Lower leg skin (tissue), 4 donors: ENCODE measurements around the gene TRABD2A. TPM values are rescaled to one million over a fixed set of nuclear protein-coding genes. Genes with fewer than 3 reads are reported as not detected.
"Not testable (repeated sequence)": the region's sequence is repeated elsewhere in the genome, so short reads cannot be mapped to it uniquely, and the experiment has no call there.

Source experiments
- DNase-seq, 2 donors: peaks; one replicate each; pipeline ENCODE4 v3.0.0-alpha.2; 2019; ENCODE audit warnings: low spot score in 2 of 2
- H3K4me3 ChIP-seq: fragments of 200-600 bp; sonication (generic); 2 replicates; pipeline ENCODE4 v1.5.1; 2017; ENCODE audit warnings: mild to moderate bottlenecking, low read depth; ENCODE audit not compliant: poor library complexity, severe bottlenecking
- POLR2A ChIP-seq, 2 donors: fragments of 450-650 bp; IDR thresholded peaks; one replicate each; pipeline ENCODE4 v1.6.1; 2016 to 2017; ENCODE audit warnings: antibody characterized with exemption in 2 of 2, mild to moderate bottlenecking in 1 of 2, moderate library complexity in 1 of 2
- WGBS, 2 donors: methylation state at CpG; one replicate each; pipeline ENCODE4 v1.1.5; 2018; 5-methylcytosine and 5-hydroxymethylcytosine counted together
- intact Hi-C: fragments of 100-400 bp; cut with DNase I; formaldehyde crosslinking; loops from one replicate; pipeline ENCODE4 v1.15.0; 2023; ENCODE audit warnings: low total_unique reads
- total RNA-seq, 4 donors: library from RNA; depleted of rRNA; stranded (reverse); fragments of >200 nt; gene quantifications; one replicate each; pipeline ENCODE4 v1.1.0, GENCODE V29; 2016
- TF ChIP-seq, protein P1 (sequence below), 3 donors: fragments of 450-650 bp; IDR thresholded peaks; one replicate each; pipeline ENCODE4 v1.5.1; 2016; ENCODE audit warnings: antibody characterized with exemption in 3 of 3, mild to moderate bottlenecking in 3 of 3, moderate library complexity in 2 of 3

Gene TRABD2A
- total RNA-seq, 4 donors from 2014 or later: 0.17 to 2.1 (median 1.5) TPM; not detected in 1

DNA sequence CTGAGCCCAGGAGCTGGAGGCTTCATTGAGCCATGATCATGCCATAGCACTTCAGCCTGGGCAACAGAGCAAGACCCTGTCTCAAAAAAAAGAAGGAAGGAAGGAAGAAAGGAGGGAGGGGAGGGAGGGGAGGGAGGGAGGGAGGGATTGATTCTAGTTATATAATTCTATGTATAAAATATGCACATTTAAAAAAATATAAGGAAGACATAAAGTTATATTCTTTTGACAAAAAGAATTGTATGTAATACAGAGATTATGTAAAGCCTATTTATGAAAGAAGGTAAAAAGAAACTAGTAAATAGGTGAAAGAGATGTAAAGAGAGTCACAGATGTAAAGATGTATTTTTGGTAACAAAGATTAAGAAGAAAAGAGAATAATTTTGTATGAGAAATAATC, 42.1 kb upstream of the TRABD2A start:
- no peak for DNase-seq
- intact Hi-C loops: no loop called here
- no peak overlapping the region for H3K4me3 ChIP-seq
- TF ChIP-seq POLR2A (IDR thresholded peaks at IDR 0.05): no peak
- TF ChIP-seq, protein P1, sequence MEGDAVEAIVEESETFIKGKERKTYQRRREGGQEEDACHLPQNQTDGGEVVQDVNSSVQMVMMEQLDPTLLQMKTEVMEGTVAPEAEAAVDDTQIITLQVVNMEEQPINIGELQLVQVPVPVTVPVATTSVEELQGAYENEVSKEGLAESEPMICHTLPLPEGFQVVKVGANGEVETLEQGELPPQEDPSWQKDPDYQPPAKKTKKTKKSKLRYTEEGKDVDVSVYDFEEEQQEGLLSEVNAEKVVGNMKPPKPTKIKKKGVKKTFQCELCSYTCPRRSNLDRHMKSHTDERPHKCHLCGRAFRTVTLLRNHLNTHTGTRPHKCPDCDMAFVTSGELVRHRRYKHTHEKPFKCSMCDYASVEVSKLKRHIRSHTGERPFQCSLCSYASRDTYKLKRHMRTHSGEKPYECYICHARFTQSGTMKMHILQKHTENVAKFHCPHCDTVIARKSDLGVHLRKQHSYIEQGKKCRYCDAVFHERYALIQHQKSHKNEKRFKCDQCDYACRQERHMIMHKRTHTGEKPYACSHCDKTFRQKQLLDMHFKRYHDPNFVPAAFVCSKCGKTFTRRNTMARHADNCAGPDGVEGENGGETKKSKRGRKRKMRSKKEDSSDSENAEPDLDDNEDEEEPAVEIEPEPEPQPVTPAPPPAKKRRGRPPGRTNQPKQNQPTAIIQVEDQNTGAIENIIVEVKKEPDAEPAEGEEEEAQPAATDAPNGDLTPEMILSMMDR (IDR thresholded peaks at IDR 0.05): no peak

DNA sequence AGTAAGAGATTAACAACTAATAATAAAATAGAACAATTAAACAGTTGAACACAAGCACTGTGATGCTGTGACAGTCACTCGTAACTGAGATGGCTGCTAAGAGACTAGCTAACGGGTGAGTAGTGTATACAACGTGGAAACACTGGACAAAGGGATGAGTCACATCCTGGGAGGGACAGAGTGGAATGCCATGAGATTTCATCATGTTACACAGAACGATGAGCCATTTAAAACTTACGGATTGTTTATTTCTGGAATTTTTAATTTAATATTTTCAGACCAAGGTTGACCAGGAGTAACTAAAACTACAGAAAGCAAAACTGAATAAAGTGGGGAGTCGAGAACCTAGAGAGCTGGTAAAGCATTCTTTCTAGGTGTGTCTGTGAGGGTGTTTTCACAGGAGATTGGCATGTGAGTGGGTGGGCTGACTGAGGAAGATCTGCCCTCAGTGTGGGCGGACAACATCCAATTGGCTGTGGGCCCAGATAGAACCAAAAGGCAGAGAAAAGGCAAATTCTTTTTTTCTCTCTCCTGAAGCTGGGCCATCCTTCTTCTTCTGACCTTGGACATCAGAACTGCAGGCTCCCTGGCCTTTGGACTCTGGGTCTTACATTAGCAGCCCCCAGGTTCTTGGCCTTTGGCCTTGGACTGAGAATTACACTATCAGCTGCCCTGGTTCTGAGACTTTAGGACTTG, 39.1 kb upstream of the TRABD2A start:
- no peak overlapping the region for H3K4me3 ChIP-seq
- intact Hi-C loops: no loop called here
- 6 to 15% methylated on average over 7 of the region's 7 CpGs for WGBS, 2 donors
- TF ChIP-seq, protein P1 (IDR thresholded peaks at IDR 0.05): no peak
- TF ChIP-seq POLR2A (IDR thresholded peaks at IDR 0.05): no peak
- peak; percentile 65 to 87 for DNase-seq

DNA sequence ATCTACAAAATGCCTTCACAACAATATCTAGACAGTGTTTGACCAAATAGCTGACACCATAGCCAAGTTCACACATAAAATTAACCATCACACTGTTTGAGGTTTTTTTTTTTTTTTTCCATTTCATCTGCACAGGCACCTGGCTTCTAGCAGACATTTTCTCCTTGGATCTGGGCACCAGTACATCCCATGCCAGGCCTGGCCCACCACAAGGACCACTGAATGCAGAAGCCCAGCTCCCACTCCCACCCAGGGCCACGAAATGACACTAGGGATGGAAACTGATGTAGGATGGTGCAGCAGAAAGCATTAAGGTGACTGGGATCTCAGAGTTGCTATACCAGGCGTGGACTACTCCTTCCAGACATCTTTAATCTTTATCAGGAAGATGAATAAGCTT, 37.5 kb upstream of the TRABD2A start:
- no peak for DNase-seq
- WGBS, 2 donors: 84 to 93% methylated on average over 2 of the region's 2 CpGs
- intact Hi-C loops: no loop called here
- H3K4me3 ChIP-seq: no peak overlapping the region
- TF ChIP-seq, protein P1 (IDR thresholded peaks at IDR 0.05): no peak
- TF ChIP-seq POLR2A (IDR thresholded peaks at IDR 0.05): no peak

DNA sequence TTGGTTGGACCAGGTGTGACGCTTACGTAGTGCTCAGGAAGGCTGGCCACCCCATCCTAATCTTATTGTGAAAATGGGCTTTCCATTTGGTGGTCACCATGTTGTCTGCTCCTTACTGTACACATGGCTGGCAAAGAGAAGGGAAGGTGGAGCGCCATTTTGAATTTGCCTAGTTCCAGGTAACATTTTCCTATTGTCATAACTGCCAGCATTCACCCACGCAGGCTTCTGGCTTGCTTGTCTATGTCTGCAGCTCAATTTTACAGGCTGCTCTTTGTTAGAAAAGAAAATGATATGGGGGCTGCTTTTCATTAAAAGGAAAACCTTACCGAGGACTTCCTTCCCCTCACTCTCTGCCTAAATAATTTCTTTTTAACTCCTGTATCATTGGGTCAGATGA, 36.9 kb upstream of the TRABD2A start:
- 84 to 89% methylated on average over 5 of the region's 5 CpGs for WGBS, 2 donors
- H3K4me3 ChIP-seq, intact Hi-C loops, DNase-seq: not testable (repeated sequence)

DNA sequence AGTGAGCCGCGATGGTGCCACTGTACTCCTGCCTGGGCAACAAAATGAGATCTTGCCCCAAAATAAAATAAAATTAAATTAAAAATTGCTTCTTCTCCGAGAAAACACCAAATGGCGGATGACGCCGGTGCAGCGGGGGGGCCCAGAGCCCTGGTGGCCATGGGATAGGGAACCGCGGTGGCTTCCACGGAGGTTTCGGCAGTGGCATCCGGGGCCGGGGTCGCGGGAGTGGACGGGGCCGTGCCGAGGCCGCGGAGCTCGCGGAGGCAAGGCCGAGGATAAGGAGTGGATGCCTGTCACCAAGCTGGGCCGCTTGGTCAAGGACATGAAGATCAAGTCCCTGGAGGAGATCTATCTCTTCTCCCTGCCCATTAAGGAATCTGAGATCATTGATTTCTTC, 34.8 kb upstream of the TRABD2A start:
- DNase-seq, H3K4me3 ChIP-seq, intact Hi-C loops: not testable (repeated sequence)
- 96 to 99% methylated on average over 24 of the region's 24 CpGs for WGBS, 2 donors

DNA sequence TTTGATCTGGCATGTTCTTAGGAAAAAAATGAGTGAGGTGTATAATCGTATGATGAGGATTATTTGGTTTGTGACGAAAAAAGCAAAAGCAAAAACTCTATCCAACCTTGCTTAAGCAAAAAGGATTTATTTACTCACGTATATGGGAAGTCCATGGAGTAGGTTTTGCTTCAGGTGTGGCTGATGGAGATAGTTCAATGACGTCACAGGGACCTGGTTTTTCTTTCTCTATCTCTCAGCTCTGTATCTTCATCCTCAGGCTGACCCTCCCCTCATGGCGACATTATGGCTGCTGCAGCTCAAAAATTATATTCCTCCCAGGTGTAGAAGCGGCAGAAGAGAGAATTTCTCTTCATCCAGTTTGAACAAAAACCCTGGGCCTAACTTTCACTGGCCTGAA, 33.5 kb upstream of the TRABD2A start:
- 95% methylated on average over 6 of the region's 6 CpGs for WGBS, 2 donors
- intact Hi-C loops: no loop called here

More for the DNA sequence above, 33.5 kb upstream of the TRABD2A start:
- no peak overlapping the region for H3K4me3 ChIP-seq
- no peak for DNase-seq
- no peak for TF ChIP-seq POLR2A (IDR thresholded peaks at IDR 0.05)
- TF ChIP-seq, protein P1 (IDR thresholded peaks at IDR 0.05): no peak
